GM10266 (cell line): Measurements from ENCODE around the gene LRRC1.

Source experiments
- DNase-seq: peaks from one replicate; pipeline ENCODE4 v3.0.0; 2012; ENCODE audit errors: extremely low spot score
- CTCF ChIP-seq: IDR thresholded peaks from 2 replicates; pipeline ENCODE4 v1.5.1; 2012; ENCODE audit warnings: mild to moderate bottlenecking, low read depth; ENCODE audit not compliant: control insufficient read depth, insufficient read depth; ENCODE audit errors: missing control alignments

Gene LRRC1

GRCh38 chr6:53756396-53756795 lies 38.4 kb upstream of the LRRC1 start:
- no peak for TF ChIP-seq CTCF
- no peak for DNase-seq

GRCh38 chr6:53758496-53758895 lies 36.3 kb upstream of the LRRC1 start:
- no peak for DNase-seq
- no peak for TF ChIP-seq CTCF

- DNase-seq, result no peak
- TF ChIP-seq CTCF, result no peak
Observed at GRCh38 chr6:53761036-53761435, 33.8 kb upstream of the LRRC1 start.

- DNase-seq, result no peak
- TF ChIP-seq CTCF, result no peak
Observed at GRCh38 chr6:53765270-53765669, 29.5 kb upstream of the LRRC1 start.

GRCh38 chr6:53766930-53767329 lies 27.9 kb upstream of the LRRC1 start:
- DNase-seq, result no peak

GRCh38 chr6:53767941-53768340 lies 26.9 kb upstream of the LRRC1 start:
- DNase-seq, result no peak
- TF ChIP-seq CTCF, result no peak

More at GRCh38 chr6:53766930-53767329, 27.9 kb upstream of the LRRC1 start:
- no peak for TF ChIP-seq CTCF

- TF ChIP-seq CTCF, result no peak
- no peak for DNase-seq
Observed at GRCh38 chr6:53768636-53769035, 26.2 kb upstream of the LRRC1 start.
